Dermis microvascular lymphatic vessel endothelial cell (primary cell): ENCODE results near the gene GRK5. TPM values are rescaled to one million over a fixed set of nuclear protein-coding genes. Genes with fewer than 3 reads are reported as not detected.

Experiments used
- DNase-seq, 2 donors: peaks; one replicate each; pipeline versions ENCODE4 v3.0.0 to v3.0.0-alpha.2; 2010; ENCODE audit warnings: low read depth in 2 of 2
- total RNA-seq: library from RNA; depleted of rRNA; stranded (reverse); fragments of >200 nt; gene quantifications from 2 replicates; pipeline ENCODE4 v1.2.1, GENCODE V29; 2014

Gene GRK5
- total RNA-seq, 1 donor from 2014 or later: 28.0 TPM

DNA sequence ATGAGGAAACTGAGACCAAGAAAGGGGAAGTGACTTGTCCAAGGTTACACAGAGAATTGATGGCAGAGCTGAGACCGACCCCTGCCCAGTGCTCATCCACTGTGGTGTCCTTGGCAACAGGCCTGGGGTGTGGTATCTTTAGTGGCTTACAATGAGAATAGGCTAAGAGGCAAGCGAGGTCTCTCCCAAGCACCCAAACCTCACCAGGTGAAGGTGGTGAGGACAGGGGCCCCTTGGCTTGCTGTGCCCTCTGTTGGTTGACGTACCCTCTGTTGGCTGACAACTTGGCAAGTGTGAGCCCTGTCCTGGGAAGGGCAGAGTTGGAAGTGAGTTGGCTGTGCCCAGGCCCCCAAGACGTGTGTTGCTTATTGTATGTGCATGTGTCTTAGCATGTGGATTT lies 166.9 kb downstream of the GRK5 start:
- DNase-seq: no peak

DNA sequence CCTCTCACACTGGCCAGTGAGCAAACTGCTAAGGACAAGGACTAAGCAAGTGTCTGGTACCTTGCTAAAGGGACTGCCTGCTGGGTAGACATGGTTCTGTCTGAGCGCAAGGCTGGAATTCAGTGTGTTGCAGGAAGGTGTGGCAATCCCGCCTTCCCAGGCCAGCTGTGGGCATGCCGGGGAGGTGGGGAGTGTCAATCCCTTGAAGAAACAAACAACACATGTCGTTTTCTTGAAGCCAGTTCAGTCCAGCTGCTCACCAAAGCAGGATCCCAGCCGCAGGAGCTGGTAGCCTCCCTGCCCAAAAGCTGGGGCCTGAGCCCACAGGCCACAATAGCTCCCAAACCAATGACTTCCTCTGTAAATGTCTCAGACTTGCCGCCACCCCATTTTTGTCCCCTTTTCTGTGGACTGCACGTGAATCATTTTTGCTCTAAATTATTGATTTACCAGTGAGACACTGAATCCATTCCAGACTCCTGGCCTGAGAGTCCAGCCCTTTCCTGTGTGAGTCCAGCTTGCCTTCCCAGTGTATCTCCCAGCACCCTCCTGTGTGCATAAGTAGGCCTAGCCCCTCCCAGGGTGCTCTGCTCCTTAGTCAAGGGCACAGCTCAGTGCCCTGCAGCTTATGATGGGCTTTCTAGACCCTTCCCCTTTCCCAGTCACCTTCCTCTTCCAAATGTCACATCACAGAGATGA lies 168.4 kb downstream of the GRK5 start:
- DNase-seq: no peak

DNA sequence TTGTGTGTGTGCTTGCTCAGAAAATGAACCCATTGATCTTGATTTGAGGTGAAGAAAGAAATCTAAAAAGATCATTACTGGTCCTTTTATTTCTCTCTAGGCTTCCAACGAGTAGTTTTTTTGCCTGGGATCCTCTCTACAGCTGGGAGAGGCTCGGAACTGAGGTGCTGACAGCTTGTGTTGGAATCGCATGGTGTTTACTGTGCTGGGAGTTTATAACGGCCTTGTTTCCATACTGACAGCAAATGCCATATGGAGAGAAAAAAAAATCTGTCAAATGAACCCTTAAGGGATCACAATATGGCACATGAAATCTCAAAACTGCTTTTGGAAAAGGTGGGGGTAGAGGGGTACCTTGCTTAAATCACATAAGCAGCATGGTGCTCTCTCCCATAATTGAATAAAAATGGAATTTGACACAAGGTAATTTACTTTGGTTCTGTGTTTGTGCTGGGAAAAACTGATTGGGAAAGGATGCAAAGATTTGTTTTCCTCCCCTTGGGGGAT lies 170.1 kb downstream of the GRK5 start:
- no peak for DNase-seq

DNA sequence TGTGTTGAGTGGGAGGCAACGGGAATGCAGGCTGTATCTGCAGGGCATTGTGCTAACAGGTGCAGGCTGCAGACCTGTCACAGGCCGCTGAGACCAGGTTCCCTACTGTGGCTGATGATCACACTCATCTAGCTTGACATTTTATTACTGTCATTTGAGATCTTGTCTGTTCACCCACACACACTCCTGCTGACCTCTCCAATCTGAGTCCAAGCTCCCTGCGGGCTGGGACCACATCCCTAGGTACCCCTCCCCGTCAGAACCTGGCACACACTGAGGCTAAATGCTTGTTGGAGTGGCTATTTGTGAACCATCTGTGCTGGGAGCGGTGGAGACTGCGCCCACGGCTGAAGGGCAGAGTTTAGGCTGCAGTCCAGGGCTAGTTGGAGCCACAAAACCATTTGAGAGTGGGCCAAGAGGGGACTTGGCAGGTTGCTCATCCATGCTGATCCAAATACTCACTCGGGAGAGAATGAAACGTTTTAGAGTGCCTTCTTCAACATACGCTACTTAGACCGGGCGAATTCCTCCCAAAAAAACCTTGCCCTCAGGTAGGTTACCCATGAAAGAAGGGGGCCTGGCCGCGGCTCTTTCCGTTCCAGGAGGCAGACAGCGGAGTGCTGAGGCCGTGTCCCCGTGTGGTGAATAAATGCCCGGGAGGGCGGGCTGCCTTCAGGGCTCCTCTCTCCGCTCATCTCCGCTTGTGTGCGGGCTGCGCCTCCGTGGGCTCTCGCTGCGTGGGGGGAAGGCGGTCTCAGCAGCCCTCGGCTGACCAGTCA lies 170.8 kb downstream of the GRK5 start:
- DNase-seq: no peak

DNA sequence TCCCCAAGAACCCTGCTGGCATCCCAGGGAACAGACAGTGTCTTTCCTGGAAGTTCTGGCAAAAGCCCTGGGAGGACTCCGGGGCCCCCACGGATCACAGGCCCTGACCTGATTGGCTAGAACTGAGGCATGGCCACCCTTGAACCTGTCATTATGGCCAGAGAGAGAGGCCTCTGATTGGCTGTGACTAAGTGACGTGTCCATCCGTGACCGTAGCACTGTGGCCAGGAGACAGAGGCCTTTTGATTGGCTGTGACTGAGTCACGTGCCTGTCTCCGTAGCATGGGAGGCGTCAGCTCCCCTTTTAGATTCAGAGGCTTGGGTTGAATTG lies 171.3 kb downstream of the GRK5 start:
- no peak for DNase-seq

DNA sequence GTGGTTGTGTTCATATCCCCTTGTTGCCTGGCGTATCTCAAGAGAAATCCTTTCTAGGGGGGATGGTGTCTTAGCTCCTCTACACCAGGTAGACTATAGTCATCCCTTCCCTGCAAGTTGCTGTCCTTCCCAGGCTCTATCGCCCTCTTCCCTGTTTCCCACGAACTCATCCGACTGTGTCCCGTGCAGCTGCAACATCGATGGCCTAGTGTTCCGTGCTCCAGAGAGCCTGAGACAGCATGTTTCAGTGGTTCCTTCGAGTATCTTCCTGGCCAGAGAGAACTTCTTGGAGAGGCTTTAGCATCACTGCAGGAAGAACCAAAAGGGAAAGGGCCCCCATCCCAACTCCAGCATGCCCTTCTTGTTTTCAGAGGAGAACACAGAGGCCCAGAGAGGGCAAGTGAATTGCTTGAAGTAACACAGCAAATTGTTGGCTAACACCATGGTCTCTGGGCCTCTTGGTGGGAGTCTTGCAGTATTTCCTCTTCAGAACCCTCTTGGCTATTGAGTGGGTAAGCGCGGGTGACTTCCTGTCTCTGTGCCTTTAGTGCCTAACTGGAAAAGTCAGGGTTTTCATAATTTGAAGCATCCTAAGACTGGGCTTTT lies 172.2 kb downstream of the GRK5 start:
- no peak for DNase-seq

DNA sequence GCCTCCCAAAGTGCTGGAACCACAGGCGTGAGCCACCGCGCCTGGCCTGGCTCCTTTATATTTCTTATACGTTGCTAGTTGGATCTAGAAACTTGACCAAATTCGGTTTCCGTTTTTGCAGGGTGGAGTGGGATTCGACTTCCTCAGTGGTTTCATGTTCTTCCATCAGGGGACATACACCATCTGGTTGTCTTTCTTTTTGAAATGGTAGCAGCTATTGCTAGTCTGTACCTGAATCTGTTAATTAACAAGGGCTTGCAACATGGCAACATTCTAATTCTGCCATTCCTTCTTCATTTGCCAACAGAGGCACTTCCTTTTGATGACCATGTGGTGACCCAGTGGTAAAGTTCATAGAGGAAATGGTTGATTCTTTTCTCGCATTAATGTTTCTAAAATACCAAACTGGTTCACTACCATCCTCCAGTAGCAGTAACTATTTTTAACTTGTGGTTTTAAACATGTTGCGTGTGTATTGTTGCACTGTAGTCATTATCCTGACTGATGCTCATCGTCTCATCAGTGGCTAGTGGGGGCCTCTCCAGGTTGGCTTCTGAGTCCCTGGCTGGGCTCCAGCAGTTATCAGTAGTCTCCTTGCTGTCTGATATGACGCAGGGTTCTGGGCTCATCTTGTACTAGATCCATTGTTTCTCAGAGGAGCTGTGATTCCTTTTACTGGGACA lies 175.9 kb downstream of the GRK5 start:
- DNase-seq: no peak

DNA sequence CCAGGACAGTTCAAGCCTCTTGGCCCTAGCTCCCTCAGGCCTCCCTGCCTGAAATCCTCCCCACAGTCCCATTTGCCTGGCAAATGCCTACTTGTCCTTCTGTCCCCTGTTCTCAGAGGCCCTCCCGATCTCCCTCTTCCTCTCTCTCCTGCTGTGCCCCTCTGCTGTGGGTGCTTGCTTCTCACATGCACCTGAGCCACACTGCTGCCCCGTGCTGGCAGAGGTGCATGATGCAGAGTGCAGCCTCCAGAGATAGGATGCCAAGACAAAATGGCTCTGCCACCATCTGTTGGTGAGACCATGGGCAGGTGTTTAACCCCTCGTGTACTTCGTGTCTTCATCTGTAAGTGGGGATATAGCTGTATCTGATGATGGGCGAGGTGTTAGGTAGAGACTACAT lies 176.8 kb downstream of the GRK5 start:
- DNase-seq: no peak

DNA sequence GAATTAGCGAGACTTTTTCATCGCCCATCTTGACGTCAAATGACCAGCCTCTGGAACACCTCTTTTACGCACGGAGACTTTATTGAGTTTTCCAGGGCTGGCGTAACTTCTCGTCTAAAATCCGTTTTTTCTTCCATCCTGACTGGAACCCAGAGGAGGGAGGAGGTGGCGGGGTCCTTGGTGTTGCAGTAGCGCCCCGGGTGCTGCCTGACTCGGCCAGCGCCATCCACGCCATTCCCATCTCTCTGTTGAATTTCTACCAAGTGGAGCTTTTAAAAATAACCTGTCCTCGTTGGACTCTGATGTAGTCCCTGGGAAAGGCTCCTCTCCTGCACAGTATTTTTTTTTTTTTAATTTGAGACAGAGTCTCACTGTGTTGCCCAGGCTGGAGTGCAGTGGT lies 179.3 kb downstream of the GRK5 start:
- no peak for DNase-seq

DNA sequence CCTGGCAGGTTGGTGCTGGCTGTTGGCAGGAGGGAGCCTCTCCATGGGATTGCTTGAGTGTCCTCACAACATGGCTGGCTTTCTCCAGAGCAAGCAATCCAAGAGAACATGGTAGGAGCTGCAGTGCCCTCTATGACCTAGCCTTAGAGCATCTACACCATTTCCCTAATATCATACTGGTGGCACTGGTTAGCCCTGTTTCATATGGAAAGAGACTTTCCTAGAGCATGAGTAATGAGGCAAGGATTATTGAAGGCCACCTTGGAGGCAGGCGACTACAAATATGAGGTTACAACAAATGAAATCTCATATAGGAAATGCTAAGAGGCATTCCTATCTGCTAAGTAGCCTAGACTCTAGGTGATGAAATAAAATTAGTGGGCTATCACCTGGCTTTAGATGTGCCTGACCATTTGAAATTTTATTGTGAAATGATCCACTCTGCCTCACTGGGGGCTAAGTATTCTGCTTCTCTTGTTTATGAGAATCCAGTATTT lies 181.5 kb downstream of the GRK5 start:
- no peak for DNase-seq

DNA sequence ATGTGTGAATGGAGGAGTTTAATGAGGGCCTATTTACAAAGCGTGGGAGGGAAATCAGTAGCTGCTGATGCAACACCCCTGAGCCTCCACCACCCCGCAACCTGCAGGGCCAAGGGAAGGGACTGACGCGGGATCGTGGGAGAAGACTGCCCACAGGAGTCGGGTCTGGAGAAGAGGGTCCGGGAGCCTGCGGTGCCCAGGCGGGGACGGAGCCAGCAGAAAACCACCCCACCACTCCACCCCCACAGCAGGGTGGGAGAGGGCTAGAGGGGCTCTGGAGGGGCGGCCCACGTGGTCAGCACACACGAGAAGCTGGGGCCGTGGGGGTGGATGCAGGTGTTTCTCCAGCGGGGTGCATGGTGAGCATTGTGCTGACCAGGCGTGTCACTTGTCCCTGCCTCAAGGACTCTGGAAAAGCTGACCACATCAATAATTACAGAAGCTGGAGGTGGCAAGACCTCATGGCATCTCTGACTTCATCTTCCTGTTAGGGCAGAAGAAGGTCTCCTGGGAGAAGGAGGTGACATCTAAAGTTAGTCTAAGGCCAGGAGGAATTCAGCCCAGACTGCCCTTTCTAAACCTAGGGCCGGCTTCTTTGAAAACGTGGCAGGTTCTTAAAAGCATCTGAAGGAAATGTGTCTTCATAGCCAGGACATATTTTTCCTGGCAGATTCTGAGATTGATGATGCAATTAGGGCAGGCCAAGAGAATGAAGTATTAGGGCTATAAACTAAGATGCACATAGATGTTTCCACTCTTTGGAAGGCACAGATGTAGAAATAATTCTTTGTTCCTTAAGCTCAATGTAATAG lies 184.3 kb downstream of the GRK5 start:
- DNase-seq: no peak

DNA sequence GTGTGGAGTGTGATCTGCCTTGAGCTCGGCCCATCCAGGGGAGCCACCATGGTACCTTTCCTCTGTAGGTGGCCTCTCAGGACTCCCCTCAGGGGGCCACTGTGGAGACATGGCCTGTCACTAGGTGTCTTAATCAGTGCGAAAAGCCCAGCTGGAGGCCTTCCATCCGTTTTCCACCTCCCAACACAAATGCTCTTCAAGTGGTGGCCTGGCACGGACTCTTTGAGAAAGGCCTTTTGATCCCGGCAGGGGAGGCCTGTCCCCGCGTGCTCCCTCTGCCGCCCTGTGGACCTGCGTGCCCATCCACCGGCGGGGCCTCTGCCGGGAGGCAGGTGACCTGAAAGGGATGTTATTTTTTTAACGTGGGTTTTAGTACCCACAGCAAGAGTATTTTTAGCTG lies 185.6 kb downstream of the GRK5 start:
- DNase-seq: no peak

DNA sequence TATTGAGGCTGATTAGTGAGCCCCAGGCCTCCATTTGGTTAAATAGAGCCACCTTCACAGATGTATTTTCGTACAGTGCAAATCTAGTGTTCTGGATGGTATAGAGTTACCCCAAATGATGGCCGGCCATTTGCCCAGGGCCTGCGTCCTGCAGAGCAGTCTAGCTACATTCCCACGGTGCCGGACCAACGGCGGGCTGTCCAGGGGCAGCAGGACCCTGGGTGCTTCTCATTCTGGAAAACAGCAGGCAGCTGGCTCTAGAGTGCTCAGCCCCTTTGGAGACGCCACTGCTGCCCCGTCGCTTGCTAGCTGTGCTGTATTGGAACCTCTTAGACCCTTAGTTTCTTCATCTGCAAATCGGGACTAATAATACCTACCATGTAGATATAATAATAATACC lies 186.1 kb downstream of the GRK5 start:
- no peak for DNase-seq

DNA sequence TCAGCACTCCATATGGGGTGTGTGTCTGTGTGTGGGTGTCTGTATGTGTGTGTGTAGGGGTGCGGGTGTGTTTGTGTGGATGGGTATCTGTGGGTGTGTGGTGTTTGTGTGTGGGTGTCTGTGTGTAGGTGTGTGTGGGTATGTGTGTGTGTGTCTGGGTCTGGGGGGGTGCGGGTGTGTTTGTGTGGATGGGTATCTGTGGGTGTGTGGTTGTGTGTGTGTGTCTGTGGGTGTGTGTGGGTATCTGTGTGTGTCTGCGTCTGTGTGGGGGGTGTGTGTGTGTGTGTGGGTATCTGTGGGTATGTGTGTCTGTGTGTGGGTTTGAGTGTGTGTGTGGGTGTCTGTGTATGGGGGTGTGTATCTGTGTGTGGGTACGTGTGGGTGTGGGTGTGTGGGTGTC lies 186.5 kb downstream of the GRK5 start:
- no peak for DNase-seq

DNA sequence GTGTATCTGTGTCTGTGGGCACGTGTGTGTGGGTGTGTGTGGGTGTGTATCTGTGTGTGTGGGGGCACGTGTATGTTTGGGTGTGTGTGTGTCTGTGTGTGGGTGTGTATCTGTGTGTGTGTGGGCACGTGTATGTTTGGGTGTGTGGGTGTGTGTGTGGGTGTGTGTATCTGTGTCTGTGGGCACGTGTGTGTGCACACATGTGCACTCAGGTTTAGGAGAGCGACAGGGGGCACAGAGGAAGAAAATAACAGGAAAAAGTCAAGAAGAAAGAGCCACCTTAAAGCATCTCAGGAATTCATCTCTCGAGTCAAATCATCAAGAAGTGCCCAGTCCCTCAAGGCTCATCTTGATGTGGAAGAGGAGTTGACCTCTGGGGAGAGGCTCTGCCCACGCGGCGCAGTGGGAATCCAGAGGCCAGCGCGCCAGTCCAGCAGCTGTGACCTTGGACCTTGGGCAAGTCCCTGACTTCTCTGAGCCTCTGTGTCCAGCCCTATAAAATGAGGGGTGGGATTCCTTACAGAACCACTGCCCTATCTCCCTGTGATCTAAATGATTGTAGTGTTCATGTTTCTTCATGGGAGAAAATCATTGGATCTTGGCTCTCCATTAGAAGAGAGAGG lies 187.4 kb downstream of the GRK5 start:
- no peak for DNase-seq

DNA sequence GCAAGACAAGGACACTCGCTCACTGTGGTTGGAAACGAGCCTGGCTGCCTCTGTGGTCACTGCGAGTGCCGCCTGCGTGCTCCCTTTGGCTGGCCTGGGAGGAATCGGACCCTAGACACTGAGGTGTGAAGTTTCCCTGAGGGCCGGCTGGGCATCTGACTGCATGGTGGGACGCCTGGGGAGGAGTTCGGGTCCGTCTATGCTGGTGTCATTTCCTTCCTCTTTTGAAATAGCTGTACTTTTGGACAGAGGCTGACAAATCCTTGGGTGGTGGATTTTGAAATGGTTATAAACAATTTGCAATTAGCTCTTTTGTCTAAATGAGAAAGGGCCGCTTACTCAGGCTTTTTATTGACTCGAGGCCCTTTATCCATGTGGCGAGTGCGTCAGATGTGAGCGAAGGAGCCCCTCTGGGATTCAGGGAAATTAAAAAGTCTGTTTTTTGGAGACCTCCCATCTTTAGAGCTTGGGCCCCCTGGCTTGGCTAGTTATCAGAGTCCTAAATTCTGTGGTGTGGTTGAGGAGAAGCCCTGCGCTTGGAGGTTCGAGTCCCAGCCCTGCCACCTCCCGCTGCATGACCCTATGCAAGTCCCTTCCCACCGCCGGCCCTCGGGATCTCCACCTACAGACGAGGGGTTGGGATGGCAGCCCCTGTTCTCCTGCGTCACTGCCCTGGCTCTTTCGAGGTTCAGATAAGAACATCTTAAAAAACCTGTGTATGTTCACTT lies 188.1 kb downstream of the GRK5 start:
- DNase-seq: peak; percentile 31 to 41

DNA sequence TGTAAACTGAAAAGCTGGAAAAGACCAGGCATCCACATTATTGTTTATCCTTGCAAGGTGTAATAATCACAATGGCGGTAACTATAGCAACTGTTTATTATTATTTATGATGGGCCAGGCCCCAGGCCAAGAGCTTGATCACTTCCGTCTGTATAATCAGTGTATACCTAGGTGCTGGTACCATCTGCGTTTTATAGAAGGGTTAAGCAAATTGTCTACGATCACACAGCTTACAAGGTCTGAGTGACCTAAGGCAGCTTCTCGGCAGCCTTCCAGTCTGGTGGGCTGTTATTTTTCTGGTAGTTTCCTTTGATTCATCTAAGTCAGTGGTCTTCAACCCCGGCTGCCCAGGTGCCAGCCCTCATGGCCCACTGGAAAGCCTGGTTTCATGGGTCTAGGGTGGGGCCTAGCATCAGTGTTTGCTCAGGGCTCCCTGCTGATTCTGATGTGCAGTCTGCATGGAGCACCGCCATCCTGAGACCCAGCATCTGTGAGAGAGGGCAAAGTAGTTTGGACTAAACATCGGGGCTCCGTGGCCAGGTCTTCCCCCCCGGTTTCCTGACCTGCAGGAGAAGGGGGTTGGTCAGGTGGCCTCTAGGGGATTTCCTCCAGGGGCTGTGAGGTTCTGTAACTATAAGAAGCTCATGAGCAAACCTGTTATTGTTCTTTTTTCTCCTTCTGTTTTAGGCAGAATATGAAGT lies 188.8 kb downstream of the GRK5 start:
- no peak for DNase-seq

DNA sequence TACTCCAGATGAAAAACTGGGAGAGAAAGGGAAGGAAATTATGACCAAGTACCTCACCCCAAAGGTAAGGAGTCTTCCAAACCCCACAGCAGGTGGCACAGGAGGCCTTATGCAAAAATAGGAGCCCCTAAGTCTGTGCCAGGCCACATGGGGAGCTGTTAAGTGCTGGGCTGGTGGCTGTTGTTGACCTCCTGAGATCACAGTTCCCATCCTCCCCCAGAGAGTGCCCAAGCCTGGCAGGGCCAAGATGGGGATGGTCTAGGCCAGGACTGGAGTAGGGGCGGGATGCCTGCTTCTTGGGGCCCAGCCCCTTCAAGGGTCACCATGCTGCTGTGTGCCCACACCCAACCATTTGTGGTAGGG lies 189.3 kb downstream of the GRK5 start:
- no peak for DNase-seq

DNA sequence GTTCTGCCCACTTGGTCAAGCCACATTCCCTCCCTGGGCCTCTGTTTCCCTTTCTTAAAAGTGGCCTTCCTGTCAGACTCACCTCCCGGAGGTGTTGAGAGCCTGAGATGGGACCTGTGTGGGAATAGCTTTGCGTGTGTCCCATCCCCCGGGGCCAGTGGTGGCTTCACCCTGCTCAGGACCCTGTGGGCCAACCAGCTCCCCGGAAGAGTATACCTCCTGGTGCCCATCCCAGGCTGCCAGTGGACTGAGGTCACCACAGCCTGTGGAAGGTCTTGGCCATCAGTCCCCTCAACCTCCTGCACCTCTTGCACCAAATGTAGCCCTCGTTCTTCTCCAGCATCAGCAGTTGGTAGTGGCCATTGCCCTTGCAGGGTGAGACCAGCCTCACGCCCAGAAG lies 190.0 kb downstream of the GRK5 start:
- DNase-seq: no peak

DNA sequence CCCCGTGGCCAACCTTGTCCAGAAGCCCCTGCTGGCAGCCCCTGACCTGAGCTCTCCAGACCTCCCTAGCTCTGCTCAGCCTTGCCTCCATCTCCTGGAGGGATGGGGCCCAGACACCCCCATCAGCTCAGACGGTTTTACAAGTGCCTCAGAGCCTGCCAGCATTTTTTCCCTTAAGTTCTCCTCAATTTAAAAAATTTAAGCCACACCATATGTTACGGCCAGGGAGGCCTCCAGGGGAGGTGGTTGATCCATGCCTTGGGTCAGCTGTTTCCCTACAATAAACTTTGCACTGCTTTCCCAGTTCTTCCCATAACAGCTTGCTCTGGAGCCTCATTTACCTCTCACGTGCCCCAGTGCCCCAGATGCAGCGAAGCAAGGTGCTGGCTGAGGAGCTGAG lies 191.6 kb downstream of the GRK5 start:
- no peak for DNase-seq
